HG03439 (cell line): ENCODE results near the gene ZNF497.
A peak's percentile ranks its signal among the peaks of the same experiment; 100 is the strongest.
"Not testable (repeated sequence)": the region's sequence is repeated elsewhere in the genome, so short reads cannot be mapped to it uniquely, and the experiment has no call there.

Experiments
- ATAC-seq: cut with Tn5 transposase; IDR thresholded peaks from one replicate; pipeline ENCODE4 v1.9.1; 2021; ENCODE audit warnings: mild to moderate bottlenecking, moderate library complexity; ENCODE audit not compliant: unreplicated experiment

Gene ZNF497

GRCh38 chr19:58319241-58319640 is 43.3 kb downstream of the ZNF497 start:
- ATAC-seq = no peak

GRCh38 chr19:58318297-58318696 is 44.3 kb downstream of the ZNF497 start:
- no peak for ATAC-seq

- ATAC-seq = no peak
Observed at GRCh38 chr19:58317476-58318072, 45.0 kb downstream of the ZNF497 start.

- ATAC-seq = no peak
Observed at GRCh38 chr19:58315580-58315979, 47.0 kb downstream of the ZNF497 start.

GRCh38 chr19:58311345-58311865 is 51.1 kb downstream of the ZNF497 start:
- no peak for ATAC-seq

GRCh38 chr19:58310685-58311084 is 51.9 kb downstream of the ZNF497 start:
- ATAC-seq = not testable (repeated sequence)

GRCh38 chr19:58307736-58308135 is 54.8 kb downstream of the ZNF497 start:
- ATAC-seq = no peak

GRCh38 chr19:58305932-58306323 is 56.6 kb downstream of the ZNF497 start:
- ATAC-seq = no peak

GRCh38 chr19:58305065-58305931 is 57.3 kb downstream of the ZNF497 start, which contains the start of gene ERVK3-1:
Gene ERVK3-1 (plus strand): TSS chr19:58305377. CDS start chr19:58312169, 6,792 bp downstream.
- peak; percentile 97 for ATAC-seq

- ATAC-seq = no peak
Observed at GRCh38 chr19:58304748-58305064, 57.8 kb downstream of the ZNF497 start.
